ENCODE measurements around the gene CAPZA2.

The CAPZA2 gene

DNA sequence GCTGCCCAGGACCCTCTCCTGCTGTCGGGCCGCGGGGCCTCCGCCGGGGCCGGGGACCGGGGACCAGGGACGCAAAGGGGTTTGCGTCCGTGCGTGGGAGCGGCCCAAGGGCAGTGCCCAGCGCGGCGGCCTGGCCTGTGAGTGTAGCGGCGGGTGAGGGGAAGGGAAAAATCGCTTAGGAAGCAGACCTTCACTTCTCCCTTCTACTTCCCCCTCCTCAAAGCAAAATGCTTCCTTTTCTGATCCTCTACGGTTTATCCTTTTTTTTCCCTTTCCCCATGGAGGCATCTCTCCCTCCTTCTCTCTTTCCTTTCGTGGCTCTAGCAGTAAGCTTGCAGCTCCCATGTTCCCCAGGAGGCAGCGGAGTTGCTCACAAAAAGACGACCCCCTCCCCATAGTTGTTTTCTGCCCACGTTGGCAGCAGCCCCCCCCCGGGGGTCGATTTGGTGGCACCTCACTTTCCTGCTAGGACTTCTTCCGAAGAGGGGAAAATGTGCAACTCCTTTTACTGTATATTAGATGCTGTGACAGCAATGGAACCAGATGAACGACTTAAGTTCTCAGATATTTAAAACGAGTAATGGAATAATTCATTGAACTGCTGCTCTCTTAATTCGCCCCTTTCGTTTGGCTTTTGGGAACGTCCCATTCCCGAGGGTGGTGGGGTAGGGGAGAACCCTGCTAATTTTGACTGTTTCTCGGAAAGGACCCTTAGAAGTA lies 724 bp downstream of the CAPZA2 start:
- DNase-seq: no peak

DNA sequence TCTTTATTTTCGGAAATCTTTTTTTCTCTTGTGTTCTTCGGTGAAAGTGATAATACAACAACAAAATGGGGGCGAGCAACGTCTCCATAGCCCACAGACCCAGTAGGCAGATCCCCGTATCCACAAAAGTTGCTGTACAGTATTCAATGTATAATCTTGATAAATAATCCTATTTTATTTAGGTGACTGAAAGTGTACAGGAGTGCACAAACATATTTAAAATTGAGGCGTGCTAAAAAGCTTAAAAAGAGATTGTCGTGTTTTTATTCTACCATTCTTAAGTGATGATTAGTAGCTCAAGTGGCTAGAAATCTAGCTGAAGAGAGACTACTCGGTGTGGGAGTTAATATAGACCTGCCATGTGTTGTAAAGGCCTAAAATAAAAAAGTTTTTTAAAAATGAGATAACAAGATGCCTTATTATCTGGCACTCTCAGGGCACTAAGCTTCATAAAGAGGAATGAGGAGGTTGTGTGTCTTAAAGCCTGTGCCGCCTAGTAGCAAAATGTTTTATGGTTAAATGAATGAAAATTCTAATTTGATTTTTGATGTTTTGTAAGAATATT lies 1.6 kb downstream of the CAPZA2 start:
- DNase-seq: no peak

DNA sequence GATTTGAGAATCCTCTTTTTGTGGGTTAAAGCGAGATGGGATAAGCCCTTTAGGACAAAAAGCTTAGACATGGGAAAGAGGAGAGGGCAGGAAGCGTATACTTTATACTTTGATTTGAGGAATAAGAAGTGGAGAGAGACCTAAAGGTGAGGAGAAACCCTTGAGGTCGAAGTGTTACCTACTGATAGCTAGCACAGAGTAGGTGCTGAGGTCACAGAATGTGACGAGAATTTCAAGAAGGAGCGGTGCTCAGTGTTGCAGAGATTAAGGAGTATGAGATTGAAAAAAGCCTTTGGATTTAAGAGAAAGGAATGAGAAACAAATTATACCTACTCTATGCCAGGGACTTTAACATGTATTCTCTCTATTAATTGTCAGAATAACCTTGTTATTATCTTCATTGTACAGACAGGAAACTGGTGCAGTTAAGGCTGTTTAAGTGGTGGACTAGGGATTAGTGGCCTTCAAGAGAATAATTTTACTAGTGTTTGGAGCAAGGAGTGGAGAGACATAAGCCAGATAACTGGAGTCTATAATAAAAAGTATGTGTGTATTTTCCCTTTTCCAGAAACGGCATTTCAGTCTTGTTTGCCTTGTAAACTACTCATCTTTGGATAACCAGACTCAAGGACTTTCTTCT lies 8.8 kb downstream of the CAPZA2 start:
- no peak for DNase-seq

DNA sequence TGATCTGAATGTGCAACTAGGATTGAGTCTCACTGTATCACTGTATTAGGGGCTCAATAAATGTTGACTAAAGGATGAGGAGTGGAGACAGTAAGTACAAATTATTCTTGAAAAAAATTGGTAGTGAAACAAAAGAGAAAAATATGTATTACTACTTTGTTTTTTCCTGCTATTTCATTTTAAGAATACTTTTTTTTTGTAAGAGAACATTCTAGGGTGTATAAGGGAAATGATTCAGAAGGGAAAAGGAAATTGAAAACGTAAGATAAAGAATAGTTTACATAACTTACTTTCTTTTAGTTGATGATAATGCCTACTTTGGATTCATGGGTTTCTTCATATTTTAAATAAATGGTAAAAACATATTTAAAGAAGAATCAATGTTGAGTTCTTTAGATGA lies 9.6 kb downstream of the CAPZA2 start:
- no peak for DNase-seq

DNA sequence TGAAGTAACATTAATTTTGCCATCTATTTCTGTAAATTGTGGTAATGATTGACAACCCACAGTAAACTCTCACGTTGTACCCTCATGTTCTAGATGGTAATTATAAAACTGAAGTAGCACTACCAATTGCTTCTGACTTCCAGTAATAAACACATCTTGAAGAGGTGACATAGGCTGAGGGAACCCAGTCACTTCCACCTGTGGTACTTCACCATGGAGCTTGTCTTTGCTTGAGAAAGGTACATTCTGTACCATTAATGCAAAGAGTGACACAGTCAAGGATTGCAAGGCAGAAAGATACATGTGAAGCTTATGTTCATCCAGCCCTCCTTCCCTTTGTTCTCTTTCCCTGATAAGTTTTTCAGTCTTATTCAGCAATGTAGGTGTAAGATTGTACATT lies 11.2 kb downstream of the CAPZA2 start:
- DNase-seq: no peak

DNA sequence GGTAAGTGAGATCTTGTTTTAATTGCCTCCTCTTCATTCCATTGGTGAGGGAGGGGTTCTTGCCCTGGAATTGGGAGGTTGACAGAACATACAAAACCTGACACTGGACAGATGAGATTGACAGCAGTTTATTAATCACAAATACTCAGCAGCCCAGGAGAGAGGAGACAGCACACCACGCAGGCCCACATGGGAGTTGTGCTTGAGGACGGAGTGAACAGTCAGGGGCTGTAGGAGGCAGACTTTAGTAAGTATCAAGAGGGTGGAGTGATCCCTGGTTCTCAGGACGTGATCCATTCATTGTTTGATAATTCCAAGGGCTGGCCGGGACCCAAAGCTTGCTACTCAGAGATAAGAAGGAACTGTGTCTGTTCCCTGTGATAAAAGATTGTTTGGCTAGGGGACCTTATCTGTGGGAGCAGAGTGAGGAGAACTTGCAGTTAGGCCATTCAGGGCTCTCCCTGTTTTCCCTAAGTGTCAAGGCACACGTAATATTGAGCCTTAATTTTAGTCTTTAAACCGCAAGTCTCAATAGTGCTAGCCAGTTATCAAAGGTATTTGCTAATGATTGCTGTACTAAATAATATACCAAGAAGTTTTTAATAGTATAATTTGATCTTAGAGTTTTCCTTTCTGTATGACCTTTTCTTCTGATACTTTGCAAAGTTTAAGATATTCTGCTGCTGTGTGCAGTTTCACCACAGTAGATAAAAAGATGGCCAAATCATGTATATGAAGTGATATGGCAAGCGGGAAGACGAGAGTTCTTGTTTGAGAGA lies 14.5 kb downstream of the CAPZA2 start:
- no peak for DNase-seq

DNA sequence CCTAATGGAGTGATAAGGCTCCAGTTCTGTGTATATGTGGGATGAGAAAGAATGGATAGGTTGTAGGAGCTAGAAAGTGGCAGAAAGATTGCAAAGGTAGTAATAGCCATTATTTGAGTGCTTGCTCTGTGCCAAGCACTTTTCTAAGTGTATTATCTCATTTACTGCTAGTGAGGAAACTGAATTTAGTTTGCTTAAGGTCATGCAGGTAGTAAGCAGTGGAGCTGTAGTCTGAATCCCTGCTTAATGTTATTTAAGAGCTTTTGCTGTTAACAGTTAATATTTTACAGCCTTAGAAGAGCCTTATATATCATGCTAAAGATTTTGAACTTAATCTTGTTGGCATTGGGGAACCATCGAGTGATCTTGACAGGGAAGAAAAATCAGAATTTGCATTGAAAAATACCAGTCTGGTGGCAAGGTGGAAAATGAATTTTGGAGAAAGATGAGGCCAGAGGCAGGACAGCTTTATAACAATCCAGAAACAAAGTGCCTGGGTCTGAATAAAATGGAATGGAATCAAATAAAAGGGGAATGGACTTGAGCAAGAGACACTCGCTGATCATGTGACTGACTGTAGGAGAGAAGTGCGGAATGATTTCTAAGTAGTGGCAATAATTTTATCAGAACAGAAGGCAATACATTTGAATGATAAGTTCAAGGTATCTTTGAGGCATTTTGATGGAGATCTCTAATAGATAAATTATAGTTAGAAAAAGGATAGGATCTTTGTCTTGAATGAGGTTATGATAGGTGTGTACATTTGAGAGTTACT lies 15.2 kb downstream of the CAPZA2 start:
- no peak for DNase-seq

DNA sequence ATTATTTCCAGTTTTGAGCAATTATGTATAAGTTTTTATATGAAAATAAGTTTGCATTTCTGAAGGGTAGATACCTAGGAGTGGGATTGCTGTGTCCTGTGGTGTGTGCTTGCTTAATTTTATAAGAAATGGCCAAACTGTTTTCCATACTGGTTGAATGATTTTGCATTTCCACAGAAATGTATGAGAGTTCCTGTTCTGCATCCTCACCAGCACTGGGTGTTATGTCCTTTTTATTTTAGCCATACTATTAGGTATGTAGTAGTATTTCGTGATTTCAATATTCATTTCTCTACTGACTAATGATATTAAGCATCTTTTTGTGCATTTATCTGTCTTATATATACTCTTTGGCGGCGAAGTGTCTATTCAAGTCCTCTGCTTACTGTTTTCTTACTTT lies 22.3 kb downstream of the CAPZA2 start:
- no peak for DNase-seq

DNA sequence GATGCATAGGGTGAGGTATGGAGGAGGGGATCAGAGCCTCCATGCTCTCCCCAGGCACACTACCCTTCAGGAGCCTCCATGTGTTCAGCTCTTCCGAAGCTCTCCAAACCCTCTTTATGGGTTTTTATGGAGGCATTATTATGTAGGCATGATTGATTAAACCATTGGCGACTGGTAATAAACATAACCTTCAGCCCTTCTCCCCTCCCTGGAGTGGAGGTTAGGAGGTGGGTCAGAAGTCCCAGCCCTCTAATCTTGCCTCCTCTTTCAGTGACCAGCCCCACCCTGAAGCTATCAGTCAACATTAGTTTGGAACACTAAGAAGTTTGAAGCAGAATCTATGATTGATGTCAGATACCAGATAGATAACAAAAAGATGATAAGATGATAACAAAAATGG lies 23.3 kb downstream of the CAPZA2 start:
- DNase-seq: no peak

DNA sequence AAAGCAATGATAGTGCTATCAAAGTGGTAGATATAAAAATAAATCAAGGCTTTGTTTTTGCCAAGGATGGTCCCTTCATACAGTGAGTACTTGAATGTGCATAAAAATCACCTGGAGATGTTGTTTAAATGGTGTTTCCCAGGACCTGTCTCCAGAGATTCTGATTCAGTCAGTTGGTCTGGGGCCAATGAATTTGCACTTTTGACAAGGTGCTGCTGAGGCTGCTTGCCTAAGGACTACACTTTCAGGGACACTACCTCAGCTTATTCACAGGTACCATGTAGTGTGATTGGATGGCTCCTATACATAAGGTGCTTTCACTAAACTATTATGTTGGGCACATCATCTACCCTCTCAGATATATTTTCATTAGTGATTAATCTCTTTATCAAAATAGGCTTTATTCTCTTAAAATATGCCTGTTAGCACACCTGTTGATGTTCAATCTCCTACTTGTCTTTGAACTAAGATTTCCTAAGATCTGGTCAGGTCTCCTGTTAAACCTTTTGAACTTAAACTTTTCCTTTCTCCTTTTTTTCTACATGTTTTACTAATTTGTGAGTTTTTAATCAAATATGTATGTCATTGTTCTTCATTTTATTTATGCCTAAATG lies 24.3 kb downstream of the CAPZA2 start:
- DNase-seq: no peak

DNA sequence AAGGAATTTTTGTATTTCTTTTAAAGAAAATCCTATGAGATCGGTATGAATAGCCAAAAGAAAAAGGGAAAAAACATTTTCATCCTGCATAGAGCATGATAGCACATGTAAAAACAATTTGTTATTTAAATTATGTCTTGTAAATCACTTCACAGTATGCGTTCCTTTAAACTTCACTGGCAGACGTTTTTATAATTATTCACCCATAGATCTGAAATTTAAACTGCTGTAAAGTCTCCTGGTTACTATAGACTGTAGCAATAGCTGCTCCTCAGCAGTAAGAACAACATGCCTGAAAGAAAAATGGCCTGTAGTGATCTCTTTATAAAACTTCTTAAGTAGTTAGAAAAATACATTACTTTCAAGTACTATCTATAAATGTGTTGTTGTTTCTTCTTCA lies 26.5 kb downstream of the CAPZA2 start:
- DNase-seq: no peak

DNA sequence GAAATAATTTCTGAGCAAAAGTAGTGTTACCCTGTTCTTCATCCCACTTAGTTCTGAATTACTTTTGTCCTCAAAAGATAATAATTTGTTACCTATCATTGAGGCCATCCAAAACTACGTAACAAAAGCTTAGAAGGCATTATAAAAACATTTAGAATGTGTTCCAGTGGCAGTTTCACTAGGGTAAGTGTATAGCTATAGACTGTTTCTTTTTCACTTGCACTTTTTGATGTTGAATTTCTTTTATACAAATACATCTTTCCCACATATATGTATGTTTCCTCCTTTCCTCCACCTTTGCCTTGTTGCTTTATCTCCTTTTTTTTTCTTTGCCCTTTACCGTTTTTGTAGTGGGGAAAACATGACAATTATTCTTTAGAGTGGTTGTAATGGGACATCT lies 33.5 kb downstream of the CAPZA2 start:
- DNase-seq: no peak

DNA sequence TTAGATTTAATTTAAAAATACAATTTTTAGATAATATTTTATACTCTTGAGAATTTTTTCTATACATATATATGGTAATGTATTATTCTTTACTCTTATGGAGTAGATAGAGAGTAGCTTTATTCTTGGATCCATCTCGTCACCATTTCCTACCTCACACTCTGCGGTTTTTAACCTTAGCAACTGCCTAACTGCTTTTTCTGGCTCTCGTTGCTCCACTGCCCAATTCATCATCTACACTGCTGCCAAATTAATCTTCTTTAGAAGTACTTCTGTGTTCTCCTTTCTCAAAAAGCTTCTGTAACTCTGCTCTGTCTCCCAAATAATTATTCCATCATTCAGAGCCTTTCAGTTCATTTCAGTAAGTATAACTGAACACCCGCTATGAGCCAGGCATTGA lies 35.3 kb downstream of the CAPZA2 start:
- no peak for DNase-seq

DNA sequence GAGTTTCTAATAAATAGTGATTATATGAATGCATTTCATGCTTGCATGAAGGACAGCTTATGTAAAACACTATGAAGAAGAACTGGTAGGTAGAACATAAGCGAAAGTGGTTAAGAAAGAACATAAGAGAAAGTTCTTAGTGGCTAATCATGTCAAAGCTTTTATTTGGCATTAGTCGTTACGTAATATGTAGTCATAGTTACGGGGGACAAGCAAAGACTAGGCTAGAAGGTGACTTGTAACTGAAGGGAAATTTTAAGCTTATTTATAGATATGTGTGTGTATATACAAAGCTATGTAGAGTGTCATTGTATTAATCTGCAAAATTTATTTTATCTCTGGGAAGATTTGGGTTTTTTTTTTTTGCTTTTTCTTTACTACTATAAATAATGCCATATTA lies 36.9 kb downstream of the CAPZA2 start:
- DNase-seq: no peak

DNA sequence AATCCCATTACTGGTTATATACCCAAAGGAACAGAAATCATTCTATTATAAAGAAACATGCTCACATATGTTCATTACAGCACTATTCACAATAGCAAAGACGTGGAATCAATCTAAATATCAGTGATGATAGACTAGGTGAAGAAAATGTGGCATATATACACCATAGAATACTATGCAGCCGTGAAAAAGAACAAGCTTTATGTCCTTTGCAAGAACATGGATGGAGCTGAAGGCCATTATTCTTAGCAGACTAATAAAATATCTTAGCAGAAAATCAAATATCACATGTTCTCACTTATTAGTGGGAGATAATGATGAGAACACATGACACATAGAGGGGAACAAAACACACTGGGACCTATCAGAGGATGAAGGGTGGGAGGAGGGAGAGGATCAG lies 38.8 kb downstream of the CAPZA2 start:
- DNase-seq: no peak

DNA sequence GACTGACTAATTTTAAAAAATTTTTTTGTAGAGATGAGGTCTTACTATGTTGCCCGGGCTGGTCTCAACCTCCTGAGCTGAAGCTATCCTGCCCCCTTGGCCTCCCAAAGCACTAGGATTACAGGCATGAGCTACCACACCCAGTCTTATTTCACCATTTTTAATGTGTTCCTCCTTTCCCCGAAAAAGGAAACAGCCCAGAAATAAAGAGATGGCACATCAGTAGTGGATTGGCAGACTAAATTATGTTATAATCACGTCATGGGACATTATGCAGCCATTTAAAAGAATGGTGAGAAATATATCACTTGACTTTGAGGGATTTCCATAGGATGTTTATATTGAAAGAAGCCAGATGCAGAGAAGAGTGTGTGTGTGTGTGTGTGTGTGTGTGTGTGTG lies 40.5 kb downstream of the CAPZA2 start:
- DNase-seq: no peak

DNA sequence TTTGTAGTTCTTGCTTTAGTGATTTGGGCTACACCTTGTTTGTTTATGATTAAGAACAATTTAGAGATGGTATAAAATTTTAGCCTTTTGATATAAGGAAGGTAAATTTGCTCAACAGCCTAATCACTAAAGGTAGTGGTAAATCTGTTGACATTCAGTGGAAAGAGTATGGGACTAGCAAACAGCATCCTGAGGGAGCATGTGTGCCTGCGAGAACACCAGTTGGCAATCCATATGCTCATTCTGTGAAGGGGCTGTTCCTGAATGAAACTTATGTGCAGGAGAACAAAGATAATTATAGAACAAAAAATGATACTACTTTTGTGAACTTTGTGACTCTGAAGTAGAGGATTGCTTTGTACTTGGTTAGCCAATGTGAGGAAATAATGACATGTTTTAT lies 44.0 kb downstream of the CAPZA2 start:
- no peak for DNase-seq

DNA sequence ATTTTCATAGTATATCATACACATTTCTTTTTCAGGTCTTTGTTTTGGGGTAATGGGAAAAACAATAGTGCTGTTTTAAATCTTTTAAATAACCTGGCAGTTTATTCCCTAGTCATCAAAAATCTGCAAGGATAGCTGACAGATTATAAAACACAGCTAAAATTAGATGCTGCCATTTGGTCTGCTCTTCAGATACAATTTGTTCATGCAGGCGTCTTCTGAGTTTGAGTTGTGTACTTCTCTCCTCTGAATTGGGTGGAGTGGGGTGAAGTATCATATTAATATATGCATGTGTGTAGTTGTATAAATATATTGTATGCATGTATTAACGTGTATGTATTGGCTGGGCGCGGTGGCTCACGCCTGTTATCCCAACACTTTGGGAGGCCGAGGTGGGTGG lies 48.0 kb downstream of the CAPZA2 start:
- DNase-seq: no peak

DNA sequence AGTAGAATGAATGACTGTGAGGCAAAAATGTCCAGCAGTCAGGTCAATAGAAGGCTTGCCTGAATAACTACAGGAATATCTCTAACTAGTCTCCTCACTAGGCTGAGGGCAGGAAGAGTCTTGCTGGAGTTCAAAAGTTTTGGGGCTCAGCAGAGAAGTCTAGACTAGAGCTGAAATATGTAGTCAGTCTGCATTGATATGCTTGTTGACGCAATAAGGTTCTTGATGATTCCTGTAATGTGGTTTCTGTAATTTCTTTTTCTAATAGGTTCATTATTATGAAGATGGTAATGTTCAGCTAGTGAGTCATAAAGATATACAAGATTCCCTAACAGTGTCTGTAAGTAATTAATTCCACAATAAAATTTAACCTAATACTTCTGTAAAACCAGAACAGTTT lies 49.4 kb downstream of the CAPZA2 start:
- DNase-seq: no peak

DNA sequence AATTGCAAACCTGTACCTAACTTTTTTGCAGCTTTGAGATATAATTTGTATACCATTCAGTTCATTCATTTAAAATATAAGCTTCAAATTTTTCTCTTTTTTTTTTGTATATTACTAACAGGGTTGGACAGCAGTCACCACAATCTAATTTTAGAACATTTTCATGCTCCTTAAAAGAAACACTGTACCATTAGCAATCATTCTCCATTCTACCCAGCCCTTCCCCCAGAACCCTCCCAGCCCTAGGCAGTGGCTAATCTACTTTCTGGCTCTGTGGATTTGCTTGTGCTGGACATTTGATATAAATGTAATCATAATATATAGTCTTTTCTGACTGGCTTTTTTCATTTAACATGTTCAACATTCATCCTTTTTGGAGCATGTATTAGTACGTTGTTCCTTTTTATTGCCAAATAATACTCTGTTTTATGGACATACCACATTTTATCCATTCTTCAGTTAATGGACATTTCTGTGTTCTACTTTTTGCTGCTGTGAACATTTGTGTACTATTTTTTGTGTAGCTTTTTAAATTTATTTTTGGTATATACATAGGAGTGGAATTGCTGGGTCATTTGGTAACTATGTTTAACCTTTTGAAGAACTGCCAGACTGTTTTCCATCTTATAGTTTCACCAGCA lies 50.0 kb downstream of the CAPZA2 start:
- DNase-seq: no peak

DNA sequence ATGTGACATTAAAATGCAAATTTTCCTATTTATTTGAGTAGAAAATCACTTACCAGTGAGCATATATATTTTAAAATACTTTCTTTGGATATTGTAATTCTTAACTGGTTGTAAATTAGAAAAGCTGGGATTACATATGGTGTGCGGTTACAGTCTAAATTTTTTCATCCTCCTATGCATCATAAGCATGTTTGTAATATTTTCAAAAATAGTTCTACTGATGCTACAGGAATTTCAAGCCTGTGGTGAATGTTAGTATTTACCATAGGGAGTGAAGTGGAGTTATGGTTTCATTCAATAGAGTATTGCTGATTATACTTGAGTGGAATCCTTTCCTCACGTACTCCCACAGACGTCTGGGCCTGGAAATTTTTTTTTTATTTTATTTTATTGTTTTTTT lies 56.3 kb downstream of the CAPZA2 start:
- DNase-seq: no peak

DNA sequence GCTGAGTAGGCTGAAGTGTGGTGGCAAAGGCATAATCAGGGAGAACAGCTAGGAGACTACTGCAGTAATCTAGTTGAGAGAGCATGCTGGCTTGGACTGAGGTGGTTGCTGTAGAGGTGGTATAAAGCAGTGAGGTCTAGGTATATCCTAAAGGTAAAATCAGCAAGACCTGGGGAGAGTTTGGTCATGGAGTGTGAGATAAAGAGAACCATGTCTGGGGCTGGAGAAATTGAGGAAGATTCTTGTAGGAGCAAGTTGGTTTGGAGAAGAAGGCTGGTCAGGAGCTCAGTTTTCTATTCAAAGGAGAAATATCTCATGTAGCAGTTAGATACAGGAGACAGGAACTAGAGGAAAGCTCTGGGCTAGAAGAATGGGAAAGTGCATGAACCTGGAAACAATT lies 58.0 kb downstream of the CAPZA2 start:
- no peak for DNase-seq
